ENCODE measurements around the gene ZNFX1.
"Not testable (repeated sequence)": the region's sequence is repeated elsewhere in the genome, so short reads cannot be mapped to it uniquely, and the experiment has no call there.

Gene ZNFX1

GRCh38 chr20:49315580-49315979 lies 37.7 kb upstream of the ZNFX1 start:
- Histone ChIP-seq H3K27ac (ENCODE audit: low read depth in 2 of 2, low read length in 2 of 2) (no peak overlapping the region), H3K9ac (ENCODE audit: low read depth in 1 of 2, low read length in 2 of 2) (no peak overlapping the region), H3K9me3 (ENCODE audit: control insufficient read depth in 2 of 2, low read length in 2 of 2) (no peaks in the 10 kb centered on the region), H3K36me3 (ENCODE audit: control insufficient read depth in 2 of 2, insufficient read depth in 2 of 2, low read length in 2 of 2) (no peaks in the 10 kb centered on the region), H3K4me3 (ENCODE audit: low read length in 2 of 2) (no peak overlapping the region), H3K4me1 (ENCODE audit: control insufficient read depth in 2 of 2, insufficient read depth in 2 of 2, low read length in 2 of 2) (peaks cover 0 to 3% of the 10 kb centered on the region in 2 donors), H3K27me3 (ENCODE audit: control insufficient read depth in 2 of 2, insufficient read depth in 2 of 2, low read length in 2 of 2) (peaks cover 23 to 24% of the 10 kb centered on the region in 2 donors)

- not testable (repeated sequence) for H3K36me3 ChIP-seq (ENCODE audit: control insufficient read depth in 2 of 2, insufficient read depth in 2 of 2, low read length in 2 of 2); H3K4me1 ChIP-seq (ENCODE audit: control insufficient read depth in 2 of 2, insufficient read depth in 2 of 2, low read length in 2 of 2); H3K9ac ChIP-seq (ENCODE audit: low read depth in 1 of 2, low read length in 2 of 2); H3K9me3 ChIP-seq (ENCODE audit: control insufficient read depth in 2 of 2, low read length in 2 of 2); H3K4me3 ChIP-seq (ENCODE audit: low read length in 2 of 2); H3K27ac ChIP-seq (ENCODE audit: low read depth in 2 of 2, low read length in 2 of 2)
- H3K27me3 ChIP-seq (ENCODE audit: control insufficient read depth in 2 of 2, insufficient read depth in 2 of 2, low read length in 2 of 2): peaks cover 14 to 16% of the 10 kb centered on the region in 2 donors
Observed at GRCh38 chr20:49314052-49314451, 36.2 kb upstream of the ZNFX1 start.

- no peaks in the 10 kb centered on the region for H3K4me1 ChIP-seq (ENCODE audit: control insufficient read depth in 2 of 2, insufficient read depth in 2 of 2, low read length in 2 of 2)
- no peak overlapping the region for H3K27ac ChIP-seq (ENCODE audit: low read depth in 2 of 2, low read length in 2 of 2)
- H3K27me3 ChIP-seq (ENCODE audit: control insufficient read depth in 2 of 2, insufficient read depth in 2 of 2, low read length in 2 of 2): peaks cover 8% of the 10 kb centered on the region in 2 donors
- no peak overlapping the region for H3K9ac ChIP-seq (ENCODE audit: low read depth in 1 of 2, low read length in 2 of 2)
- H3K4me3 ChIP-seq (ENCODE audit: low read length in 2 of 2): no peak overlapping the region
- H3K36me3 ChIP-seq (ENCODE audit: control insufficient read depth in 2 of 2, insufficient read depth in 2 of 2, low read length in 2 of 2): no peaks in the 10 kb centered on the region
- no peaks in the 10 kb centered on the region for H3K9me3 ChIP-seq (ENCODE audit: control insufficient read depth in 2 of 2, low read length in 2 of 2)
Observed at GRCh38 chr20:49313283-49313682, 35.4 kb upstream of the ZNFX1 start.

GRCh38 chr20:49312661-49313060 lies 34.8 kb upstream of the ZNFX1 start:
- H3K27me3 ChIP-seq (ENCODE audit: control insufficient read depth in 2 of 2, insufficient read depth in 2 of 2, low read length in 2 of 2): peaks cover 3 to 4% of the 10 kb centered on the region in 2 donors
- H3K9me3 ChIP-seq (ENCODE audit: control insufficient read depth in 2 of 2, low read length in 2 of 2): no peaks in the 10 kb centered on the region
- H3K4me1 ChIP-seq (ENCODE audit: control insufficient read depth in 2 of 2, insufficient read depth in 2 of 2, low read length in 2 of 2): no peaks in the 10 kb centered on the region
- H3K27ac ChIP-seq (ENCODE audit: low read depth in 2 of 2, low read length in 2 of 2): no peak overlapping the region
- no peak overlapping the region for H3K9ac ChIP-seq (ENCODE audit: low read depth in 1 of 2, low read length in 2 of 2)
- H3K4me3 ChIP-seq (ENCODE audit: low read length in 2 of 2): no peak overlapping the region
- H3K36me3 ChIP-seq (ENCODE audit: control insufficient read depth in 2 of 2, insufficient read depth in 2 of 2, low read length in 2 of 2): no peaks in the 10 kb centered on the region

GRCh38 chr20:49310705-49311104 lies 32.8 kb upstream of the ZNFX1 start:
- H3K36me3 ChIP-seq (ENCODE audit: control insufficient read depth in 2 of 2, insufficient read depth in 2 of 2, low read length in 2 of 2): no peaks in the 10 kb centered on the region
- H3K4me1 ChIP-seq (ENCODE audit: control insufficient read depth in 2 of 2, insufficient read depth in 2 of 2, low read length in 2 of 2): no peaks in the 10 kb centered on the region
- no peak overlapping the region for H3K9ac ChIP-seq (ENCODE audit: low read depth in 1 of 2, low read length in 2 of 2)
- H3K27me3 ChIP-seq (ENCODE audit: control insufficient read depth in 2 of 2, insufficient read depth in 2 of 2, low read length in 2 of 2): no peaks in the 10 kb centered on the region
- no peaks in the 10 kb centered on the region for H3K9me3 ChIP-seq (ENCODE audit: control insufficient read depth in 2 of 2, low read length in 2 of 2)
- H3K4me3 ChIP-seq (ENCODE audit: low read length in 2 of 2): no peak overlapping the region
- no peak overlapping the region for H3K27ac ChIP-seq (ENCODE audit: low read depth in 2 of 2, low read length in 2 of 2)

- Histone ChIP-seq H3K4me3 (ENCODE audit: low read length in 2 of 2) (no peak overlapping the region), H3K9me3 (ENCODE audit: control insufficient read depth in 2 of 2, low read length in 2 of 2) (no peaks in the 10 kb centered on the region), H3K36me3 (ENCODE audit: control insufficient read depth in 2 of 2, insufficient read depth in 2 of 2, low read length in 2 of 2) (no peaks in the 10 kb centered on the region), H3K4me1 (ENCODE audit: control insufficient read depth in 2 of 2, insufficient read depth in 2 of 2, low read length in 2 of 2) (no peaks in the 10 kb centered on the region), H3K27me3 (ENCODE audit: control insufficient read depth in 2 of 2, insufficient read depth in 2 of 2, low read length in 2 of 2) (no peaks in the 10 kb centered on the region), H3K27ac (ENCODE audit: low read depth in 2 of 2, low read length in 2 of 2) (no peak overlapping the region), H3K9ac (ENCODE audit: low read depth in 1 of 2, low read length in 2 of 2) (no peak overlapping the region)
Observed at GRCh38 chr20:49308875-49309274, 31.0 kb upstream of the ZNFX1 start.

GRCh38 chr20:49306903-49307620 lies 29.2 kb upstream of the ZNFX1 start:
- Histone ChIP-seq H3K27ac (ENCODE audit: low read depth in 2 of 2, low read length in 2 of 2) (no peak overlapping the region), H3K27me3 (ENCODE audit: control insufficient read depth in 2 of 2, insufficient read depth in 2 of 2, low read length in 2 of 2) (no peaks in the 10 kb centered on the region), H3K9me3 (ENCODE audit: control insufficient read depth in 2 of 2, low read length in 2 of 2) (no peaks in the 10 kb centered on the region), H3K36me3 (ENCODE audit: control insufficient read depth in 2 of 2, insufficient read depth in 2 of 2, low read length in 2 of 2) (no peaks in the 10 kb centered on the region), H3K4me1 (ENCODE audit: control insufficient read depth in 2 of 2, insufficient read depth in 2 of 2, low read length in 2 of 2) (no peaks in the 10 kb centered on the region), H3K9ac (ENCODE audit: low read depth in 1 of 2, low read length in 2 of 2) (no peak overlapping the region), H3K4me3 (ENCODE audit: low read length in 2 of 2) (no peak overlapping the region)

- H3K27me3 ChIP-seq (ENCODE audit: control insufficient read depth in 2 of 2, insufficient read depth in 2 of 2, low read length in 2 of 2): no peaks in the 10 kb centered on the region
- H3K9ac ChIP-seq (ENCODE audit: low read depth in 1 of 2, low read length in 2 of 2): no peak overlapping the region
- no peaks in the 10 kb centered on the region for H3K36me3 ChIP-seq (ENCODE audit: control insufficient read depth in 2 of 2, insufficient read depth in 2 of 2, low read length in 2 of 2)
- H3K4me1 ChIP-seq (ENCODE audit: control insufficient read depth in 2 of 2, insufficient read depth in 2 of 2, low read length in 2 of 2): no peaks in the 10 kb centered on the region
- H3K4me3 ChIP-seq (ENCODE audit: low read length in 2 of 2): no peak overlapping the region
- no peak overlapping the region for H3K27ac ChIP-seq (ENCODE audit: low read depth in 2 of 2, low read length in 2 of 2)
- H3K9me3 ChIP-seq (ENCODE audit: control insufficient read depth in 2 of 2, low read length in 2 of 2): no peaks in the 10 kb centered on the region
Observed at GRCh38 chr20:49303065-49303552, 25.3 kb upstream of the ZNFX1 start.

- Histone ChIP-seq H3K9ac (ENCODE audit: low read depth in 1 of 2, low read length in 2 of 2) (no peak overlapping the region), H3K27ac (ENCODE audit: low read depth in 2 of 2, low read length in 2 of 2) (no peak overlapping the region), H3K36me3 (ENCODE audit: control insufficient read depth in 2 of 2, insufficient read depth in 2 of 2, low read length in 2 of 2) (no peaks in the 10 kb centered on the region), H3K4me3 (ENCODE audit: low read length in 2 of 2) (no peak overlapping the region), H3K9me3 (ENCODE audit: control insufficient read depth in 2 of 2, low read length in 2 of 2) (no peaks in the 10 kb centered on the region), H3K27me3 (ENCODE audit: control insufficient read depth in 2 of 2, insufficient read depth in 2 of 2, low read length in 2 of 2) (no peaks in the 10 kb centered on the region), H3K4me1 (ENCODE audit: control insufficient read depth in 2 of 2, insufficient read depth in 2 of 2, low read length in 2 of 2) (no peaks in the 10 kb centered on the region)
Observed at GRCh38 chr20:49297605-49298530, 20.0 kb upstream of the ZNFX1 start.

GRCh38 chr20:49294002-49294654 lies 16.3 kb upstream of the ZNFX1 start:
- H3K4me3 ChIP-seq (ENCODE audit: low read length in 2 of 2); H3K27ac ChIP-seq (ENCODE audit: low read depth in 2 of 2, low read length in 2 of 2); H3K9me3 ChIP-seq (ENCODE audit: control insufficient read depth in 2 of 2, low read length in 2 of 2); H3K27me3 ChIP-seq (ENCODE audit: control insufficient read depth in 2 of 2, insufficient read depth in 2 of 2, low read length in 2 of 2); H3K4me1 ChIP-seq (ENCODE audit: control insufficient read depth in 2 of 2, insufficient read depth in 2 of 2, low read length in 2 of 2); H3K9ac ChIP-seq (ENCODE audit: low read depth in 1 of 2, low read length in 2 of 2): not testable (repeated sequence)
- peaks cover 19 to 27% of the 10 kb centered on the region in 2 donors for H3K36me3 ChIP-seq (ENCODE audit: control insufficient read depth in 2 of 2, insufficient read depth in 2 of 2, low read length in 2 of 2)

Measured in mucosa of rectum (tissue), 2 donors.